Hepatocyte (in vitro differentiated cells): Measurements from ENCODE around the gene CSNK2A1. TPM values are rescaled to one million over a fixed set of nuclear protein-coding genes. Genes with fewer than 3 reads are reported as not detected.

Experiments used
- DNase-seq: peaks from one replicate; pipeline ENCODE4 v3.0.0-alpha.2; 2016; ENCODE audit warnings: low spot score
- H2AFZ ChIP-seq: fragments of 200-600 bp; sonication (generic); 2 replicates; pipeline ENCODE4 v1.6.0; 2016; ENCODE audit warnings: antibody characterized with exemption, mild to moderate bottlenecking
- H3K27ac ChIP-seq: fragments of 200-600 bp; sonication (generic); 2 replicates; pipeline ENCODE4 v1.5.1; 2016; ENCODE audit warnings: mild to moderate bottlenecking
- H3K27me3 ChIP-seq: fragments of 200-600 bp; sonication (generic); 2 replicates; pipeline ENCODE4 v1.6.1; 2016
- H3K36me3 ChIP-seq: fragments of 200-600 bp; sonication (generic); replicated peaks from 2 replicates; pipeline ENCODE4 v1.5.1; 2016; ENCODE audit warnings: low read depth; ENCODE audit not compliant: insufficient read depth
- H3K4me1 ChIP-seq: fragments of 200-600 bp; sonication (generic); 2 replicates; pipeline ENCODE4 v1.5.1; 2016; ENCODE audit warnings: mild to moderate bottlenecking, moderate library complexity; ENCODE audit not compliant: insufficient read depth
- H3K4me2 ChIP-seq: fragments of 200-600 bp; sonication (generic); 2 replicates; pipeline ENCODE4 v1.6.0; 2016
- H3K4me3 ChIP-seq: fragments of 200-600 bp; sonication (generic); 2 replicates; pipeline ENCODE4 v1.5.1; 2016; ENCODE audit warnings: mild to moderate bottlenecking
- H3K79me2 ChIP-seq: fragments of 200-600 bp; sonication (generic); 2 replicates; pipeline ENCODE4 v1.6.0; 2017; ENCODE audit warnings: mild to moderate bottlenecking
- H3K9me2 ChIP-seq: fragments of 200-600 bp; sonication (generic); replicated peaks from 2 replicates; pipeline ENCODE4 v1.6.0; 2017; ENCODE audit warnings: mild to moderate bottlenecking; ENCODE audit not compliant: insufficient read depth
- H3K9me3 ChIP-seq: fragments of 200-600 bp; sonication (generic); 2 replicates; pipeline ENCODE4 v1.5.1; 2016; ENCODE audit warnings: low read depth, mild to moderate bottlenecking
- H4K20me1 ChIP-seq: fragments of 200-600 bp; sonication (generic); 2 replicates; pipeline ENCODE4 v1.6.0; 2016; ENCODE audit warnings: mild to moderate bottlenecking; ENCODE audit not compliant: insufficient read depth, poor library complexity, severe bottlenecking
- EZH2 ChIP-seq: fragments of 200-600 bp; sonication (generic); IDR thresholded peaks from 2 replicates; pipeline ENCODE4 v1.6.1; 2016; ENCODE audit warnings: antibody characterized with exemption, mild to moderate bottlenecking, borderline replicate concordance
- EZH2phosphoT487 ChIP-seq: fragments of 200-600 bp; sonication (generic); IDR thresholded peaks from one replicate; pipeline ENCODE4 v1.6.1; 2018; ENCODE audit warnings: antibody characterized with exemption, mild to moderate bottlenecking, low read depth, moderate library complexity; ENCODE audit not compliant: unreplicated experiment, severe bottlenecking
- WGBS: methylation state at CpG from one replicate; pipeline ENCODE4 v1.1.6; 2016; ENCODE audit warnings: low lambda C conversion rate; ENCODE audit errors: missing lambda C conversion rate; 5-methylcytosine and 5-hydroxymethylcytosine counted together
- polyA plus RNA-seq: library from polyadenylated mRNA; unstranded; fragments of >200 nt; fragmentation: Nextera tagmentation; extraction: Ambion mirVana; gene quantifications from 2 replicates; pipeline ENCODE4 v1.2.1, GENCODE V29; 2016
- total RNA-seq: library from RNA; depleted of rRNA; stranded (reverse); fragments of >200 nt; gene quantifications from 2 replicates; pipeline ENCODE4 v1.2.3, GENCODE V29; 2014
- TF ChIP-seq, protein P1 (sequence below): fragments of 200-600 bp; sonication (generic); IDR thresholded peaks from 2 replicates; pipeline ENCODE4 v1.5.1; 2016; ENCODE audit warnings: antibody characterized with exemption, mild to moderate bottlenecking; ENCODE audit not compliant: poor library complexity

The CSNK2A1 gene
- total and polyA plus RNA-seq, 2 experiments from 2014 or later, result 65.6 to 173 TPM

DNA sequence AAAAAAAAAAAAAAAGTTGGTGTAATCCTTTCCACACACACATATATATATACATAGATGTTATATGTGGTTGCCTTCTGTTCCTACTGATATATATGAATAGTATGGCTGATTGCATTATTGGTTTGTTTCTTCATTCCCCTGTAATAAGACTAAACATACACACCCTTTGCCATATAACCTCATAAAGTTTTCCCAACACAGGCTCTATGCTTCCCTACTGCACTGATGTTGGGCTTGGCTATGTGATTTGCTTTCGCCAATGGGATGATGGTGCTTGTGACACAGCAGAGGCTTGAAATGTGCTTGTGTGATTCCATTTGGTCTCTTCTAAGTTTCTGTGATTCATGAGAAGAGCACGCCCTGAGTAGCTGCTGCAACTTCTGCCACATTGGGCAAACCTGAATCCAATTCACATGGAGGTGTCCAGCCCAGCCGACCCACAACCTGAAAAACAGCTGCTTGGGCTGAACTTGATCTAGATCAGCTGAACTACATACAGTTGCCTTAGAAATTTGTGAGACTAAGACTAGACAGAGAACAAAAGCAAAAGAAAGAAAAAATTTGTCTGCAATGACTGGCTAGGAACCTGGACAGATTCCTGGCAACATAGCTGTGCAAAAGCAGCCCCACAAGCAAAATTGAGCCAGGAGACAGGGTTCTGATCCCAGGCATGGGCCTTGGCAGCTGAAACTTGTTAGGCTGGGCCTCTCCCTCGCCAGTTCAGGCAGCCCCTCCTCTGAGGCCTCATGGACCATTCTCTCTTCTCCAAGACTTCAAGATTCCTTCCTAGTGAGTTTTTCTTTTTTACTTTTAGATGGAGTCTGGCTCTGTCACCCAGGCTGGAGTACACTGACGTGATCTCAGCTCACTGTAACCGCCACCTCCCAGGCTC, 67.9 kb downstream of the CSNK2A1 start:
- Histone ChIP-seq H3K36me3 (no peaks in the 10 kb centered on the region), H3K27ac (no peak overlapping the region), H4K20me1 (no peaks in the 10 kb centered on the region), H3K4me1 (no peaks in the 10 kb centered on the region), H3K79me2 (no peaks in the 10 kb centered on the region), H3K4me2 (no peak overlapping the region), H3K9me2 (no peaks in the 10 kb centered on the region), H3K4me3 (no peak overlapping the region), H3K27me3 (no peaks in the 10 kb centered on the region), H2AFZ (no peak overlapping the region), H3K9me3 (peaks cover 5% of the 10 kb centered on the region)
- TF ChIP-seq EZH2phosphoT487 (no peak), EZH2 (no peak)
- TF ChIP-seq, protein P1, sequence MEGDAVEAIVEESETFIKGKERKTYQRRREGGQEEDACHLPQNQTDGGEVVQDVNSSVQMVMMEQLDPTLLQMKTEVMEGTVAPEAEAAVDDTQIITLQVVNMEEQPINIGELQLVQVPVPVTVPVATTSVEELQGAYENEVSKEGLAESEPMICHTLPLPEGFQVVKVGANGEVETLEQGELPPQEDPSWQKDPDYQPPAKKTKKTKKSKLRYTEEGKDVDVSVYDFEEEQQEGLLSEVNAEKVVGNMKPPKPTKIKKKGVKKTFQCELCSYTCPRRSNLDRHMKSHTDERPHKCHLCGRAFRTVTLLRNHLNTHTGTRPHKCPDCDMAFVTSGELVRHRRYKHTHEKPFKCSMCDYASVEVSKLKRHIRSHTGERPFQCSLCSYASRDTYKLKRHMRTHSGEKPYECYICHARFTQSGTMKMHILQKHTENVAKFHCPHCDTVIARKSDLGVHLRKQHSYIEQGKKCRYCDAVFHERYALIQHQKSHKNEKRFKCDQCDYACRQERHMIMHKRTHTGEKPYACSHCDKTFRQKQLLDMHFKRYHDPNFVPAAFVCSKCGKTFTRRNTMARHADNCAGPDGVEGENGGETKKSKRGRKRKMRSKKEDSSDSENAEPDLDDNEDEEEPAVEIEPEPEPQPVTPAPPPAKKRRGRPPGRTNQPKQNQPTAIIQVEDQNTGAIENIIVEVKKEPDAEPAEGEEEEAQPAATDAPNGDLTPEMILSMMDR, result no peak
- no peak for DNase-seq
- 91% methylated on average over 6 of the region's 6 CpGs for WGBS

DNA sequence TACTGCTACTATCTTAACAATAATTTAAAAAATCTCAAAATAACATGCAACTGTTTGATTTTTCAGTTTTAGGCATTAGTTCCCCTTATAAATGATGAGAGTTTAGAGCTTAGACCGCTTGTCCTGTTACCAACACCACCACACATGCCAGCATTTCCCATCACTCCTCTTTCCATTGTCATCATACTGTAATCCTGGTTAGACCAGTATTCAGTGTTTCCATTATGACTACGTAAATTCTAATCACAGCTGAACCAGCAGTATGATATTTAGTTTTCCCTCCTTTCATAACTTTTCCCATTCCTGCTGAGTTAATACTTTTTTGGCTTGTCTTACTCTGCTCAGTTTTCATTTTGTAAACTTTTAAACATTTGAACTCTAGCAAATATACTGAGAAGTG, 69.0 kb downstream of the CSNK2A1 start:
- no peaks in the 10 kb centered on the region for H3K27me3 ChIP-seq
- H4K20me1 ChIP-seq, result no peaks in the 10 kb centered on the region
- no peaks in the 10 kb centered on the region for H3K4me1 ChIP-seq
- DNase-seq, result no peak
- H3K36me3 ChIP-seq, result no peaks in the 10 kb centered on the region
- H3K4me3 ChIP-seq, result no peak overlapping the region
- H3K79me2 ChIP-seq, result no peaks in the 10 kb centered on the region
- no peak overlapping the region for H3K4me2 ChIP-seq
- H3K27ac ChIP-seq, result no peak overlapping the region
- TF ChIP-seq, protein P1, result no peak
- TF ChIP-seq EZH2phosphoT487, result no peak
- TF ChIP-seq EZH2, result no peak
- H3K9me2 ChIP-seq, result no peaks in the 10 kb centered on the region
- H3K9me3 ChIP-seq, result peaks cover 5% of the 10 kb centered on the region
- WGBS, result 97% methylated on average over 2 of the region's 2 CpGs
- no peak overlapping the region for H2AFZ ChIP-seq

DNA sequence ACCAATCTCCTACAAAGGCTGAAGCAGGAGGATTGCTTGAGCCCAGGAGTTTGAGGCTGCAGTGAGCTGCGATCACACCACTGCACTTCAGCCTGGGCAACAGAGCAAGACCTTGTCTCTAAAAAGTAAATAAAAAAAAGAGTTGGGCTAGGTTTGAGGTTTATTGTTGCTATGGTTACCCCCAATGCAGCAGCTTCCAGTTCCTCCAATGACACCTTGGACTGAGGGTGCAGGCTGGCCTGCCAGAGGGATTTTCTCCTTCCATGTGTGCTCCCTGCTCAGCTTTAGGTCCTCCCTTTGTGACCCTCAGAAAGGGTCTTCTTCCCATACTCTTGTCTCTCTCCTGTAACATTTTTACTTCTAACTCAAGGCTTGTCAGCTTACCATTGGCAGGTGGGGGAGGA, 70.7 kb downstream of the CSNK2A1 start:
- Histone ChIP-seq H4K20me1 (no peaks in the 10 kb centered on the region), H3K27ac (no peak overlapping the region), H3K4me1 (no peaks in the 10 kb centered on the region), H3K9me2 (no peaks in the 10 kb centered on the region), H3K36me3 (no peaks in the 10 kb centered on the region), H3K9me3 (peaks cover 5% of the 10 kb centered on the region), H2AFZ (no peak overlapping the region), H3K4me2 (no peak overlapping the region), H3K27me3 (no peaks in the 10 kb centered on the region), H3K4me3 (no peak overlapping the region), H3K79me2 (no peaks in the 10 kb centered on the region)
- no peak for DNase-seq
- 95% methylated on average over 1 of the region's 1 CpG for WGBS
- TF ChIP-seq, protein P1, result no peak
- no peak for TF ChIP-seq EZH2
